IMR-90 (cell line): ENCODE data around the gene GP9. TPM values are rescaled to one million over a fixed set of nuclear protein-coding genes. Genes with fewer than 3 reads are reported as not detected.

Experiments
- polyA plus RNA-seq, 3 experiments: library from polyadenylated mRNA; depleted of rRNA; stranded (reverse); fragments of >200 nt; gene quantifications; 2 replicates each; pipeline ENCODE4 v1.2.3, GENCODE V29; 2012; ENCODE audit warnings: low replicate concordance in 1 of 3
- total RNA-seq: library from RNA; depleted of rRNA; stranded (reverse); fragments of >200 nt; gene quantifications from 2 replicates; pipeline ENCODE4 v1.2.3, GENCODE V29; 2012; rRNA removed

Gene GP9
- total and polyA plus RNA-seq, 2 of the 4 experiments (the other 2 are of a cell fraction) = not detected

Other genes starting within 250 kb of the GP9 start
- gene ACAD9, start 181.2 kb upstream of the GP9 start, total RNA-seq = 31.2 and 34.4 TPM in 2 replicates
- 40.8 and 41.3 TPM in 2 replicates for gene ACAD9, start 181.2 kb upstream of the GP9 start, polyA plus RNA-seq (2012; rRNA removed)
- gene CFAP92, start 66.7 kb upstream of the GP9 start, total RNA-seq = not detected in 2 replicates
- not detected in 2 replicates for gene CFAP92, start 66.7 kb upstream of the GP9 start, polyA plus RNA-seq (2012; rRNA removed)
- not detected in 2 replicates for gene EFCC1, start 59.5 kb upstream of the GP9 start, total RNA-seq
- gene EFCC1, start 59.5 kb upstream of the GP9 start, polyA plus RNA-seq (2012; rRNA removed) = not detected in 2 replicates
- 9.2 and 9.9 TPM in 2 replicates for gene RAB43, start 61.0 kb downstream of the GP9 start, total RNA-seq
- 14.0 and 15.7 TPM in 2 replicates for gene RAB43, start 61.0 kb downstream of the GP9 start, polyA plus RNA-seq (2012; rRNA removed)
- gene ISY1, start 100.3 kb downstream of the GP9 start, total RNA-seq = 28.5 and 39.7 TPM in 2 replicates
- 29.6 and 31.5 TPM in 2 replicates for gene ISY1, start 100.3 kb downstream of the GP9 start, polyA plus RNA-seq (2012; rRNA removed)
- gene CNBP, start 123.1 kb downstream of the GP9 start, total RNA-seq = 223 and 266 TPM in 2 replicates
- gene CNBP, start 123.1 kb downstream of the GP9 start, polyA plus RNA-seq (2012; rRNA removed) = 186 and 217 TPM in 2 replicates
- gene COPG1, start 188.8 kb downstream of the GP9 start, total RNA-seq = 440 and 446 TPM in 2 replicates
- gene COPG1, start 188.8 kb downstream of the GP9 start, polyA plus RNA-seq (2012; rRNA removed) = 179 and 203 TPM in 2 replicates
- gene HMCES, start 218.1 kb downstream of the GP9 start, total RNA-seq = 25.8 and 26.0 TPM in 2 replicates
- 25.9 and 30.5 TPM in 2 replicates for gene HMCES, start 218.1 kb downstream of the GP9 start, polyA plus RNA-seq (2012; rRNA removed)